IgD-negative memory B cell (primary cell): ENCODE data around the gene FOXL1. TPM values are rescaled to one million over a fixed set of nuclear protein-coding genes. Genes with fewer than 3 reads are reported as not detected.
"Not testable (repeated sequence)": the region's sequence is repeated elsewhere in the genome, so short reads cannot be mapped to it uniquely, and the experiment has no call there.

Experiments
- H3K27ac Mint-ChIP-seq, 3 donors: one replicate each; pipeline ENCODE4 v1.8.0; 2020 to 2022; ENCODE audit warnings: mild to moderate bottlenecking in 3 of 3, mixed read lengths in 3 of 3, moderate library complexity in 1 of 3
- H3K27me3 Mint-ChIP-seq: one replicate; pipeline ENCODE4 v1.8.0; 2021; ENCODE audit warnings: mixed read lengths
- H3K36me3 Mint-ChIP-seq: one replicate; pipeline ENCODE4 v1.8.0; 2020; ENCODE audit warnings: mild to moderate bottlenecking, mixed read lengths
- H3K4me1 Mint-ChIP-seq, 3 donors: one replicate each; pipeline ENCODE4 v1.8.0; 2020 to 2022; ENCODE audit warnings: mixed read lengths in 3 of 3, mild to moderate bottlenecking in 1 of 3
- H3K4me3 Mint-ChIP-seq, 4 donors: one replicate each; pipeline ENCODE4 v1.8.0; 2020 to 2022; ENCODE audit warnings: mild to moderate bottlenecking in 4 of 4, mixed read lengths in 4 of 4, moderate library complexity in 3 of 4
- H3K9me3 Mint-ChIP-seq, 3 donors: one replicate each; pipeline ENCODE4 v1.8.0; 2020 to 2021; ENCODE audit warnings: mixed read lengths in 3 of 3, mild to moderate bottlenecking in 1 of 3
- polyA plus RNA-seq: library from polyadenylated mRNA; unstranded; fragments of 300-500 nt; fragmentation: Illumina TruSeq; gene quantifications from one replicate; pipeline ENCODE4 v1.2.3, GENCODE V29; 2021

FOXL1 gene
- polyA plus RNA-seq, 1 donor from 2014 or later, result not detected

DNA sequence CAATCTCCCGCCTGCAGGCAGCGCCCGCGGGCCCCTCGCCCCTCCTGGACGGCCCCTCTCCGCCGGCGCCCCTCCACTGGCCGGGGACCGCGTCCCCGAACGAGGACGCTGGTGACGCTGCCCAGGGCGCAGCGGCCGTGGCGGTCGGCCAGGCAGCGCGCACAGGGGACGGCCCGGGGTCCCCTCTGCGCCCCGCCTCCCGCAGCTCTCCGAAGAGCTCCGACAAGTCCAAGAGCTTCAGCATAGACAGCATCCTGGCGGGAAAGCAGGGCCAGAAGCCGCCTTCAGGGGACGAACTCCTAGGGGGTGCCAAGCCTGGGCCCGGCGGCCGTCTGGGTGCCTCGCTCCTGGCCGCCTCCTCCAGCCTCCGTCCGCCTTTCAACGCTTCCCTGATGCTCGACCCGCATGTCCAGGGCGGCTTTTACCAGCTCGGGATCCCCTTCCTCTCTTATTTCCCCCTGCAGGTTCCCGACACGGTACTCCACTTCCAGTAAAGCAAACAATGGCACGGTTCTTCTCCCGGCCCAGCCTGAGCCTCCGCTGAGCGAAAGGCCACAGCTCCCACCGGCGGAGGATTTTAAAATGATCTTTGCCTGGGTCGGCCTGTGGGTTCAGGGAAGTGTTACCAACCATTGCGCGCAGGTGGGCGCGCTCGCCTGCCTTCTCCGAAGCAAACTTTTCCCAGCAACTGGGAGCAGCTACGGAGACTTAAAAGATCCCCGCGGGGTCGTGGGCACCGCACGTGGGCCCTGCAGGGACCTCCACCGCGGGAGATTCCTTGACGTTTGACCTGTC is 1.1 kb downstream of the FOXL1 start:
- peaks cover 42% of the 10 kb centered on the region for H3K27me3 Mint-ChIP-seq
- H3K4me3 Mint-ChIP-seq, result peak overlapping the region in 1 of 4 donors; percentile 76
- H3K27ac Mint-ChIP-seq, result no peak overlapping the region
- peaks cover 0 to 5% (median 3%) of the 10 kb centered on the region in 3 donors for H3K4me1 Mint-ChIP-seq
- no peaks in the 10 kb centered on the region for H3K36me3 Mint-ChIP-seq
- no peaks in the 10 kb centered on the region for H3K9me3 Mint-ChIP-seq

DNA sequence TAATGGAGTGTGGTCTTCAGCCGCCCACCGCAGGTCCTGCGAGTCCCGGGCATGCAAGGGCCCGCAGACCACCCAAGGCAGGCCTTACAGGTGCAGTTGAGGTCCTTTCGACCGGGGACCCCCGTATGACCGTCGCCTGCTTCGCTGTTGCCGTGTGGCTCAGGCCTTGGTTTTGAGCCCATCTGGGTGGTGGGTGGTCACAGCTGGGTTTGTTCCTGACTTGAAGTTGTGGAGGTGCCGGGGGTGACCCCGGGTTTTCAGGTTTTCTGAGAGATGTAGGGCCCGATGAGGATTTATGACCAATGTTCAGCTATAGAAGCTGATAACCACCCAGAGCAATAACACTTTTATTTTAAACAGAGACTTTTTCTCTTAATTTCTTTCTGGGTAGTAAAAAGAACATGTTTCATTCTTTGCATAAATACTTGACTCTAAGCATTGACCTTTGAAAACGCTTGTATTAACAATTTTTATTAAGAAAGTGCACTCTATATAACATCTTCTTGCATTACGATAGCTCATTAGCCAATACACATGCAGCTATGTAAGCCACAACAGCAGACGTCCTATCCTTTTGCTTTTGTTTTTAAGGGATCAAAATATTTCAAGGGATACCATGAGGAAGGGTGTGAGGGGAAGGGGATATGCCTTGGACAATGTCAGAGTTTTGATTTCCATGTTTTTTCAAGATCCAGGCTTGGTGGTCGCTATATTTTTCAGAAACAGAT is 1.9 kb downstream of the FOXL1 start:
- peaks cover 0 to 5% (median 3%) of the 10 kb centered on the region in 3 donors for H3K4me1 Mint-ChIP-seq
- H3K4me3 Mint-ChIP-seq, result peak overlapping the region in 1 of 4 donors; percentile 7
- peaks cover 41% of the 10 kb centered on the region for H3K27me3 Mint-ChIP-seq
- no peak overlapping the region for H3K27ac Mint-ChIP-seq
- no peaks in the 10 kb centered on the region for H3K36me3 Mint-ChIP-seq
- peaks cover 0 to 1% (median 0%) of the 10 kb centered on the region in 3 donors for H3K9me3 Mint-ChIP-seq

- Mint-ChIP-seq H3K27ac (no peak overlapping the region), H3K9me3 (peaks cover 0 to 2% (median 0%) of the 10 kb centered on the region in 3 donors), H3K27me3 (peaks cover 35% of the 10 kb centered on the region), H3K4me1 (peaks cover 0 to 5% (median 3%) of the 10 kb centered on the region in 3 donors), H3K4me3 (peak overlapping the region in 1 of 4 donors; percentile 7), H3K36me3 (no peaks in the 10 kb centered on the region)
Measured at GRCh38 chr16:86580791-86581170, 2.4 kb downstream of the FOXL1 start.

- Mint-ChIP-seq H3K4me1 (peaks cover 0 to 2% (median 1%) of the 10 kb centered on the region in 3 donors), H3K36me3 (no peaks in the 10 kb centered on the region), H3K4me3 (no peak overlapping the region), H3K9me3 (peaks cover 0 to 2% (median 0%) of the 10 kb centered on the region in 3 donors), H3K27ac (peak overlapping the region in 1 of 3 donors; percentile 32), H3K27me3 (peaks cover 29% of the 10 kb centered on the region)
Measured at GRCh38 chr16:86581458-86581857, 3.1 kb downstream of the FOXL1 start.

- no peaks in the 10 kb centered on the region for H3K36me3 Mint-ChIP-seq
- no peak overlapping the region for H3K4me3 Mint-ChIP-seq
- H3K27me3 Mint-ChIP-seq, result peaks cover 14% of the 10 kb centered on the region
- H3K9me3 Mint-ChIP-seq, result peaks cover 0 to 2% (median 0%) of the 10 kb centered on the region in 3 donors
- no peak overlapping the region for H3K27ac Mint-ChIP-seq
- no peaks in the 10 kb centered on the region for H3K4me1 Mint-ChIP-seq
Measured at GRCh38 chr16:86584071-86584685, 5.8 kb downstream of the FOXL1 start.

DNA sequence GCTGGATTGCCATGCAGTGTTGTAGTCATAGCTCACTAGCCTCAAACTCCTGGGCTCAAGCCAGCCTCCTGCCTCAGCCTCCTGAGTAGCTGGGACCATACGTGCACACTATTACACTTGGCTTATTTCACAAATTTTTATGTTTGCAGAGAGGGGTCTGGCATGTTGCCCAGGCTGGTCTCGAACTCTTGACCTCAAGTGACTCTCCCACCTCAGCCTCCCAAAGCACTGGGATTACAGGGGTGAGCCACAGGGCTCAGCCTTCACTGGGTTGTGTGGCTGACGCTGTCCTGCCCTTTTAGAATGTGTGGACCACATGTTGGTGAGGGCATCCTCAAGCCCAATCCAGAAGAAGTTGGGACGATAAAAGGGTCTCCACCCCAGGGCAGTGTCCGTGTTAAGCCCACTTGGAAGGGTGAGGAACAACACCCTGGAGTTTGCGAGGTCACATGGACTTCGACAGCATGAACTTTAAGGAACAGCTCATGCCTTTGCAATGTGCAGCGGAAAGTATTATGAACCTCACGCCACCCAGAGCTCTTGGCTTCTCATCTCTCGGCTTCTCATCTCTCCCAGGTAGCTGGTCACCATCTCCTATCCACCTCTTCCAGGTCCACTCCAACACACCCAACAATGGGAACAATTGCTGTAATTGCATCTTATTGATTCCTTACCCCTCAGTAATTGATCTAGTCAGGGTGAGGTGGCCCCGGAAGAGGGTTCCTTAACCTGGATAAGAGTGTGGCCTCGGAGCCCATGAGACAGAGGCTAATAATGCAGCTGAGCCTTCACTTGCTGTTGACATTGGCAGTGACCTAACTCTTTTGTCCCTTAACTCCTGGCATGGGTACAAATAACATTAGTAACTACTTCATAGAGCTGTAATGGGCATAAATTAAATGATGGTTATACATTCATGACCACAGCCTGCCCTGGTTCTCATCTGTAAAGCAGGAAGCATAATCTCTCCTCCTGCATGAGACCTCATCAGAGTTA is 6.7 kb downstream of the FOXL1 start:
- no peak overlapping the region for H3K4me3 Mint-ChIP-seq
- H3K9me3 Mint-ChIP-seq, result peaks cover 0 to 2% (median 0%) of the 10 kb centered on the region in 3 donors
- no peaks in the 10 kb centered on the region for H3K36me3 Mint-ChIP-seq
- no peaks in the 10 kb centered on the region for H3K4me1 Mint-ChIP-seq
- H3K27ac Mint-ChIP-seq, result no peak overlapping the region
- H3K27me3 Mint-ChIP-seq, result peaks cover 9% of the 10 kb centered on the region

DNA sequence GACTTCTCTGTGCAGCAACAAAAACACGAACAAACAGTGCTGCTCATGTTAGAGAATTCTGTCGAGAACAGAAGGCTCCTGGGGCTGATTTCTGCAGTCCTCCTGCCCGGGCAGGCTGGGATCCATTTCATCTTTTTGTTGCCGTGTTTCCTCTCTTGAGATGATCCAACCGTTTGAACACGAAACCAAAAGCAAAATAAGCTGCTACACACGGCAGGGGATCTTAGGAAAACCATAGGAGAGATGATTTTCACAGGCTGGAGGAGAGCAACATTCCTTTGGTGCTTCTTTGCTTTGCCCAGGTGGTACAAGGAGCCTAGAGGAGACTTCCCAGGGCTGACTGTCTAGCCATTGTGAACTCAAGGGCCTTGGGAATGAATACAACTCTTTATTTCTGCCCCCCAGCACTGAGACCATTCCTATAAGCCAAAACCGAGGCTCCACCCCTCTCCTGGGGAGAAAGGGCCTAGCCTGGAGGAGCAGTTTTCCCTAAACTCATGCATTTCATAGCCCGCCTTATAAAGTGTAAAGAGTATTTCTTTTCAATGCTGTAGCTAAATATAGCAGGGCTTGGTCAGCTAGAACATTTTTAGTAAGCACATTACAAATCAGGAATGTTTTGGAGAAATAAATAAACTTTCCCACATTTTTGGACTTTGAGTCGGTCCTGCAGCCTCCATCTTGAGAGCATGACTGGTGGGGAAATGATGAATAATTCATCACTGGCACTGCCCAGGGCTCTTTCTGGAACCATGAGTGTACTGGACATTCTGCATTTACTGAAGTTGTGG is 7.7 kb downstream of the FOXL1 start:
- Mint-ChIP-seq H3K36me3 (no peaks in the 10 kb centered on the region), H3K27me3 (peaks cover 7% of the 10 kb centered on the region), H3K27ac (no peak overlapping the region), H3K9me3 (peaks cover 0 to 2% (median 0%) of the 10 kb centered on the region in 3 donors), H3K4me1 (no peaks in the 10 kb centered on the region), H3K4me3 (no peak overlapping the region)

- no peaks in the 10 kb centered on the region for H3K27me3 Mint-ChIP-seq
- peaks cover 0 to 5% (median 3%) of the 10 kb centered on the region in 3 donors for H3K9me3 Mint-ChIP-seq
- H3K36me3 Mint-ChIP-seq, result no peaks in the 10 kb centered on the region
- no peaks in the 10 kb centered on the region for H3K4me1 Mint-ChIP-seq
- H3K4me3 Mint-ChIP-seq, result no peak overlapping the region
- no peak overlapping the region for H3K27ac Mint-ChIP-seq
Measured at GRCh38 chr16:86587487-86587886, 9.1 kb downstream of the FOXL1 start.

DNA sequence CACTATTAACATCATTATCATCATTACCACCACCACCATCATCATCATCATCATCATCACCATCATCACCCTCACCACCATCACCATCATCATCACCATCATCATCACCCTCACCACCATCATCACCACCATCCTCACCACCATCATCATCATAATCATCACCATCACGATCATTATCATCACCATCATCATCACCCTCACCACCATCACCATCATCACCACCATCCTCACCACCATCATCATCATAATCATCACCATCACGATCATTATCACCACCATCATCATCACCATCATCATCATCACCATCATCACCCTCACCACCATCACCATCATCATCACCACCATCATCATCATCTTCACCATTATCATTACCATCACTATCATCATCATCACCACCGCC is 9.6 kb downstream of the FOXL1 start:
- not testable (repeated sequence) for H3K27ac Mint-ChIP-seq, H3K36me3 Mint-ChIP-seq, H3K4me1 Mint-ChIP-seq, H3K27me3 Mint-ChIP-seq, H3K4me3 Mint-ChIP-seq, H3K9me3 Mint-ChIP-seq

- H3K36me3 Mint-ChIP-seq, result no peaks in the 10 kb centered on the region
Measured at GRCh38 chr16:86590501-86591144, 12.3 kb downstream of the FOXL1 start.

GRCh38 chr16:86591270-86591669 is 12.9 kb downstream of the FOXL1 start:
- no peaks in the 10 kb centered on the region for H3K4me1 Mint-ChIP-seq
- peaks cover 0 to 3% (median 3%) of the 10 kb centered on the region in 3 donors for H3K9me3 Mint-ChIP-seq
- H3K27ac Mint-ChIP-seq, result no peak overlapping the region
- H3K27me3 Mint-ChIP-seq, result peaks cover 14% of the 10 kb centered on the region
- no peaks in the 10 kb centered on the region for H3K36me3 Mint-ChIP-seq
- no peak overlapping the region for H3K4me3 Mint-ChIP-seq

More at GRCh38 chr16:86590501-86591144, 12.3 kb downstream of the FOXL1 start:
- Mint-ChIP-seq H3K4me3 (no peak overlapping the region), H3K27me3 (peaks cover 14% of the 10 kb centered on the region), H3K9me3 (peaks cover 0 to 3% (median 3%) of the 10 kb centered on the region in 3 donors), H3K4me1 (no peaks in the 10 kb centered on the region), H3K27ac (no peak overlapping the region)

- no peak overlapping the region for H3K4me3 Mint-ChIP-seq
- H3K9me3 Mint-ChIP-seq, result peaks cover 0 to 3% (median 3%) of the 10 kb centered on the region in 3 donors
- H3K36me3 Mint-ChIP-seq, result no peaks in the 10 kb centered on the region
- peaks cover 20% of the 10 kb centered on the region for H3K27me3 Mint-ChIP-seq
- no peak overlapping the region for H3K27ac Mint-ChIP-seq
- H3K4me1 Mint-ChIP-seq, result peaks cover 0 to 2% (median 0%) of the 10 kb centered on the region in 3 donors
Measured at GRCh38 chr16:86593913-86594620, 15.7 kb downstream of the FOXL1 start.

DNA sequence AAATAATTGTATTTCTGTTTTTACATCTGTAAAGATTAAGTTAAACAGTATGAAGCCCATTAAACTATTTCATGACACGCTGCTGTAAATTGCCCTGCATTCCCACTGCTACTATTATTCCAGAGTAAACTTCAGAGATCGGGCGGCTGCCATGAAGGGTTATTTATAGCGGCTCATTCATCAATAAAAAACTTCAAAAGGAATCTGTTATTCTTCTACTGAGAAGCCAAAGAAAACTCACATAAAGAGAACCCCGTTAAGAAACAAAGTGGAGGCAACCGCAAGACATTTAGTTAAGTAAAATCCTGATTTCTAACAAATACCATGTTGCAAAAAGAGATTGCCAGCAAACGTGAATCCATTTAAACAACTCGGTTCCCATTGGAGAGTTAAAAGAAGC is 16.4 kb downstream of the FOXL1 start:
- Mint-ChIP-seq H3K36me3 (peaks cover 2% of the 10 kb centered on the region), H3K4me3 (no peak overlapping the region), H3K9me3 (peaks cover 0 to 3% (median 3%) of the 10 kb centered on the region in 3 donors), H3K27ac (no peak overlapping the region), H3K27me3 (peaks cover 20% of the 10 kb centered on the region), H3K4me1 (peaks cover 0 to 2% (median 0%) of the 10 kb centered on the region in 3 donors)
